HG02870 (cell line): ENCODE data around the gene KIF6.
"Not testable (repeated sequence)": the region's sequence is repeated elsewhere in the genome, so short reads cannot be mapped to it uniquely, and the experiment has no call there.

Source experiments
- ATAC-seq: cut with Tn5 transposase; IDR thresholded peaks from one replicate; pipeline ENCODE4 v1.9.1; 2021; ENCODE audit warnings: mild to moderate bottlenecking, moderate library complexity; ENCODE audit not compliant: unreplicated experiment

The KIF6 gene

DNA sequence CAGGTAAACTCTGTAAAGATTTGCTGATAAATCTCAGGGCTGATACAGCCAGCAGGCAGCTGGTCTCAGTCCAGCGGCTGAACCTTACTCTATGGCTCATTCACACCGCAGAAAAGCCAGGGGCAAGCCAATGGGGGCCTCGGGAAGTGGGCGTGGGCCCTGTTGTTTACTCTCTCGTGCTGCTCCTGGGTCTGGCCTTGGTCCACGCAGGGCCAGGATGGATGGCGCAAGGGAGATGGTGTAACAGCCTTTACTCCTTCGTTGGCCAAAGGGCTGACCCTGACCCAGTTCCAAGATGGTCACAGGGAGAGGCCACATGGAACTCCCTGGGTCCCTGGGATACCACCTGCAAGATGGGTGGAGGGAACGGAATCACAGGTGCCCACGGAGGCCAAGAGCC is 427.1 kb downstream of the KIF6 start:
- no peak for ATAC-seq

DNA sequence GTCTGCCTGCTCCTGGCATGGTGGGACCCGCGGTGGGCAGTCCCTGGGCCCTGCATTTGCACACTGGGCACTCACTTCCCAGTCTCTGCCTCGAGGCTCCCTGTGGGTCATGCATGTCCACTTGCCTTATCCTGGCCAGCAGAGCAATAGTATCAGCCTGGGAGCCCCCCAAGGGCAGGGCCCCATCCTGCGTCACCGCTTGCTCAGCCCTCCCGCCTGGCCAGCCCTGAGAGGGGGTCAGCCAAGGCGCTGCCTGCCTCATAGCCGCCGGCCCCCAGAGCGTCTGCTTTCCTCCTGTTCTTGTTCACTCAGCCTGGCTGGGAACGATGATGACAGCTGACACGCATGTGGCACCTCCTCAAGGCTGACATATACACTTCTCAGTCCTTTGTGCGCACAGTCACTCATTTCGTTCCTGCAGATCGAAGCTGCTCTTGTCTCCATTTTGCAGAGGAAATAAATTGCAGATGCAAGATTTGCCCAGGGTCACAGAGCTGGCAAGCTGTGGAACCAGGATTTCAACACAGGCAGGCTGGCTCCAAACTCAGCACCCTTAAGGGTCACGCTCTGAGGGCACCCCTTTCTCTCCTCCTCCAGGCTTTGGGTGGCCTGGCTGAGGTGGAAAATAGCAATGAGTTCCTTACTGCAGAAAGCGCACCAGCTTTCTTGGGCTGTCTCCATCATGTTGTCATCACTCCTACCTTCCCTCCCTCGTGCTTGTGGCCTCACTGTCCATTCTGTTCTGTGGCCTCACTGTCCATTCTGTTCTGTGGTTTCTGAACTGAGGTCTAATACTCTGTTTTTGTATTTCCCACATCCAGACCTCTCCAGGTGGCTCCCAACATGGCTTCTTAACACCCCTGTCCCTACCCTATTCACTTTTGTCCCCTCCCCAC is 428.2 kb downstream of the KIF6 start:
- no peak for ATAC-seq

- ATAC-seq, result no peak
These were observed 429.6 kb downstream of the KIF6 start for GRCh38 chr6:39295611-39296011.

- no peak for ATAC-seq
These were observed 430.3 kb downstream of the KIF6 start for GRCh38 chr6:39294899-39295298.

GRCh38 chr6:39294133-39294532 is 431.1 kb downstream of the KIF6 start:
- ATAC-seq, result no peak

- no peak for ATAC-seq
These were observed 432.6 kb downstream of the KIF6 start for GRCh38 chr6:39292637-39293036.

- ATAC-seq, result no peak
These were observed 435.7 kb downstream of the KIF6 start for GRCh38 chr6:39289490-39289889.

DNA sequence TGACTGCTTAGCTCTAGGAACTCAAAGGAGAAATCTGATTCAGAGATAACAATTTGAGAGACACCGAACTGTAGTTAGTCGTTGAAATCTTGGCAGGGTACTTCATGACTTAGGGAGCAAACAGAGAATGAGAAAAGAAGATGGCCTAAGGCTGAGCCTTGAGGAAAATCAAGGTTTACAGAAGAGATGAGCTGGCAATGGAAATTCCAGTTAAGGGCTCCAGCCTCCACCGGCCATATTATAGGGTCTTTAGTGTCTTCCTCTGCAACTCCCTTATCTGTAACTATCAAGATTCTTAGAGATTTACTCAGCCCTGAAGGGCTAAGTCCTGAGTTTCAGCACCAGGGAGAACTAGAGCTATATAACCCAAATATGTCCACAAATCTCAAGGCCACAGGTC is 437.6 kb downstream of the KIF6 start:
- no peak for ATAC-seq

DNA sequence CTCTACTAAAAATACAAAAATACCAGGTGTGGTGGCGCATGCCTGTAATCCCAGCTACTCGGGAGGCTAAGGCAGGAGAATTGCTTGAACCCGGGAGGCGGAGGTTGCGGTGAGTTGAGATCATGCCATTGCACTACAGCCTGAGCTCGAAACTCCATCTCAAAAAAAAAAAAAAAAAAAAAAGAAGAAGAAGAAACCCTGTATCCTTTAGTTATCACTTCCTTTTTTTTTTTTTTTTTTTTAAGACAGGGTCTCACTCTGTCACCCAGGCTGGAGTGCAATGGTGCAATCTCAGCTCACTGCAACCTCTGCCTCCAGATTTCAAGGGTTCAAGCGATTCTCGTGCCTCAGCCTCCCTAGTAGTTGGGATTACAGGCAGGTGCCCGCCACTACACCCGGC is 438.6 kb downstream of the KIF6 start:
- not testable (repeated sequence) for ATAC-seq

DNA sequence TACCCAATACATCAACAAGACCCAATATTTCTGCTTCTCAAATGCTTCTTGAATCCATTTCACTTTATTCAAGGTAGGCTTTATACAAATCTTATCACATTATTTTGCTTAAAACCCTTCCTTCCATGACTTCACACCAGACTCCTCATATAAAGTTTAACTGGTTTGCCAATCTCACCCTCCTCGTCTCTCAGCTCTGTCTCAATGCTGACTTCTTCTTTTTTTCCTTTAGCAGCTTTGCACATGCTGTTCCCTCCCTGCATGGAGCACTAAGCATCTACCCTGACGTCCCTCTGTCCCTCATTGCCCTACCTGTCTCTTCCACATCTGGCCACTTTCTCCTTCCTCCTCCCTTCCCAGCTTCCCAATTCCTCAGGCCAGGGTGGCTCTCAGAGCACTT is 442.4 kb downstream of the KIF6 start:
- ATAC-seq, result no peak

- no peak for ATAC-seq
These were observed 443.8 kb downstream of the KIF6 start for GRCh38 chr6:39281312-39281980.

DNA sequence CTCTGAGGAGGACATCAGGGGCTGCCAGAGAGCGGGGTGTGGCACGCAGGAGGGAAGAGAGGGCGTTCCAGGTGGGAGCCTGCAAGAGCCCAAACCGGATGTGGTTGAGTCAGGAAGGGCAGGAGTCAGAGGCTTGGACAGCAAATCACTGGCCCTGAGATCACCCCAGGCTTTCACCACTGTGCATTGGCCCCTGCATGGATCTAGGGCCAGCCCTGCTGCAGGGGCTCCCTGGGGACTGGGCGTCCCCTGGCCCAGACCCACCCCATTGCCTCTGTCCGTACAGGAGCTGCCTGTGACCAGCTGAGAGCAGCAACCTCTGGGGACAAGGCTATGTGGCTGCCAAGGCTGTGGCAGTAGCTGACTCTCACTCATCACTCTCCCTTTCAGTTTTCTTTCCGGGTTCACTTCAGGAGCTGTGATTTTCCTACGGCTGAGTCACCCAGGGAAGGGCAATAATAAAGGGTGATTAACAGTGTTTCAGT is 444.9 kb downstream of the KIF6 start:
- ATAC-seq, result no peak
